ENCODE data around the gene ZNF862. TPM values are rescaled to one million over a fixed set of nuclear protein-coding genes. Genes with fewer than 3 reads are reported as not detected.

The ZNF862 gene
- 2.1 and 24.7 TPM in 2 replicates for total RNA-seq

DNA sequence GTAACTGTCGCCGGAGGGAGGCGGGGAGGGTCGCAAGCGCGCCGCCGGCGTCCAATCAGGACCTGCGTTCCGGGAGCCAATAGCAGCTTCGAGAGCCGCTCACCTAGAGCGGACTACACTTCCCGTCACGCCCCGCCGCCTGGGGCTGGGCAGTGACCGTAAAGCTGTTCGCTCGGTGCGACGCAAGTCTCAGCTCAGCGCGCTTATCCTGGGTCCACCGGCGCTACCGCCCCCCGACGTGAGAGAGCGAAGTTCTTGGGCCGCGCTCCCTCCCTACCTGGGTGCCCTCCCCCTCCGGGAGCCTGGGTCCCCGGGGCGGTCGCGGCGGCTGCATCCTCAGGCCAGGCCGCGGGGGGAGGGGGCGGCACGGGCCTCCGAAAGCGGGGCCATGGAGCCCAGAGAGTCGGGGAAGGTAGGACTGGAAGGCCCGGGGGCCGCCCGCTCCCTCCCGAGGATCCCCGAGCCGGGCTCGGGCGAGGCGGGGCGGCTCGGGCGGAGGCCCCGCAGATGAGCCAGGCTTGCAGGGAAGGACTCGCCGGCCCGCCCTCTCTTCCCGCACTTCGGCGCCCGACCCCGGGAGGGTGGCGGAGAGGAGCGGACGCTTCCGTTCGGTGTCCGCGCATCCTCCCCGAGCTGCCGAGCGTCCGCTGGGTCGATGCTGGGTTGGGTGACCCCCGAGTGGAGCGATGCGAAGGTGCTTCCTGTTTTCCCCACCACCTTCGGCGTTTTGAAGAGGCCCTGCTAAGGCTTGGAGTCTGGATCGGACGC lies at the start of gene ZNF862:
Gene ZNF862 (plus strand): TSS at position 152 of the 768 bp plus-strand sequence. CDS start 237 bp downstream, at position 389.

DNA sequence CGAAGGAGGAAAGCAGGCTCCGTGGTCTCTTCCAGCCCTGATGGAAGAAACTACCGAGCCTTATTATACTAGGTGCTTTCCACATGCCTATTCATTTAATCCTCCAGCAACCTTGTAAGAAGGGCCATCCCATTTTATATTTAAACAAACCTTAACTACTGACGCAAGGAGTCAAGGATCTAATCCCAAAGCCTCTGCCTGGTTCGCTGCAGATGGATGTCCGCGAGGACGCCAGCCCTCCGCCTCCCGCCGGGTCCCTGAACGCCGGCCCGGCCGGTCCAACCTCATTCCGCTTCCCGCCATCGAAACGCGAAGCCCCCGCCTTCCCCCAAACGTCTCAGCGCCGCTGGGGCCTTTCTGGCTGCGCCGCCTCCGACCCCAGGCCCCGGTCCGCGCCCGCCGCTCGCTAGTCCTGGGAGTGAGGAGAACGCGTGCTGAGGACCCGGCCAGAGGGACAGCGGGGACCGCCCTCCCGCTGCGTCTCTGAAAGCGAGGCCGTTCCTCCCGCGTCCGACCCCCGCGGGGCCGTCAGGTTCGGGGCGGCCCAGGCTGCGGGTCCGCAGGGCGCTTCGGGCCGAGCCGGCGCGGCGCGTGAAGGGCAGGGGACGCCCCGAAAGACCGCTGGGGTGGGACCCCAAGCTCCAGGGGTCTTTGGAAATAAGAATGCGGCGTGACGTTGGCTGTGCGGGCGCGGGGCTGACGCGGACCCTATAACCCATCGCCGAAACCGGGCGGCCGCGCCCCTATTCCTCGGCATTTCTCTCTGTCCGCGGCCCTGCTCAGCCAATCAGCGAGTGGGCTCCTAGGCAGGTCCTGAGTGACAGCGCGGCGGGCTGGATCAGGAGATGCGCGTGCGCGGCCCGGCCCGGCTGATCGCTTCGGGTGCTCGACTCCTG lies 35.1 kb downstream of the ZNF862 start, which contains the start of gene ATP6V0E2:
Gene ATP6V0E2 (plus strand): TSS at position 896 of the 896 bp plus-strand sequence. CDS start 97 bp downstream, outside the sequence.

Other genes with a start within 250 kb of the ZNF862 start
- 3.0 and 27.9 TPM in 2 replicates for gene ZNF467, start 64.8 kb upstream of the ZNF862 start, total RNA-seq
- 15.3 and 24.4 TPM in 2 replicates for gene ATP6V0E2, start 35.6 kb downstream of the ZNF862 start, total RNA-seq